ENCODE results near the gene ETV3.
"Not testable (repeated sequence)": the region's sequence is repeated elsewhere in the genome, so short reads cannot be mapped to it uniquely, and the experiment has no call there.

The ETV3 gene

DNA sequence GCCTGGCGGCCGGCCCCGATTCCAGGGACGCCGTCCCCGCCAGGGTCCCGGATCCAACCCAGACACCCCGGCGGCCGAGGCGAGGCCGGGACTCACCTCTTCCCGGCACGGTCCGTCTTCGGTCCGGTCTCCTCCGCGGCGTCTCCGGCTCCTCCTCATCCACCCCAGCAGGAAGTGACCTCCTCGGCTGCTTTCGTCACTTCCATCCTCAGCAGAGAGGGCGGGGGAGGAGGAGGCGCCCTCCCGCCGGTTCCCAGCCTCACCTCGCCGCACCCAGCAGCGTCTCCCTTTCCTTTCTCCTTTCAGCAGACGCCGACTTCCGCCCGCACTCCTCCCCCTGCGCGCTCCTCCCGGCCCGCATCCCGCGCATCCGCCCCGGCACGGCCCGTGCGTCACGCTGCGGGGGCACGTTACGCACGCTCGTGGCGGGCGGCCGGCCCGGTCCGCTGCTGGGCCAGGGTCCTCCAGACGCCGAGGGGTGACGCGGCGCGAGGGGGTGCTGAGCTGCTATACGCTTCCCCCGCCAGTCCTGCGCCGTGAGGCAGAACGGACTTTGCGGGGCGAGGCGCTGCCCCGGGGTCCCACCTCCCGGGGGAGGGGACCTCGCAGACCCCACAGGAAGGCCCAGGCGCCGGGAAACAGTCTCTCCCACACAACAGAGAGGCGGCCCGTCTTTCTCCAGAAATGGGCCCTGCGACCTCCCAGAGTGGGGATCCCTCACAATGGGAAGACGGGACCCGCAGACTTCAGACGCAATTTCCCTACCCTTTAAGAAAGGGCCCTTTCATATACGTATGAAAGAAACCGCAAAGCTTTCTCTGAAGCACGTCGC is at the start of gene ETV3:
TSS of gene ETV3 (minus strand) at position 176 of the 832 bp plus-strand sequence. CDS start 2,043 bp downstream, outside the sequence.
- DNase-seq (ENCODE audit: low read depth in 2 of 2), result peak; percentile 50 to 55

GRCh38 chr1:157186281-157186992 is 48.2 kb upstream of the ETV3 start:
- DNase-seq (ENCODE audit: low read depth in 2 of 2), result no peak

DNA sequence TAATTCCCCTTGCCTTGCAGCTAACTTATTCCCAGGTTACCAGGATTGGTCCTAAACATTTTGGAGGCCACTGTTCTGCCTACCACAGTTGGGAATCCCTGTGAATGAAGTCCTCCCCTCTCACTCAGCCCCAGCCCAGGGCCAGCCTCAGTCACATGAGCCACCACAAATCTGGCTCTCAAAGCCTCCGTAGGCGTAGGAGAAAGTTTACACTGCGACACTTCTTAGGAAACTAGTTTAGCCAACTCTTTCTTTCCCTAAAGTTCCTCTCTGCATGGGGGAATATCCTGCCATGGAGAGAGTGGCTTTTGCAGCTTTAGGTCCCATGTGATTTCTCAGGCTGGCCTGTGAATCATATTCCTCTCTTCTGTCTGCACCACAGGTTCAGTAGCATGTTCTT is 45.7 kb upstream of the ETV3 start:
- no peak for DNase-seq (ENCODE audit: low read depth in 2 of 2)

DNA sequence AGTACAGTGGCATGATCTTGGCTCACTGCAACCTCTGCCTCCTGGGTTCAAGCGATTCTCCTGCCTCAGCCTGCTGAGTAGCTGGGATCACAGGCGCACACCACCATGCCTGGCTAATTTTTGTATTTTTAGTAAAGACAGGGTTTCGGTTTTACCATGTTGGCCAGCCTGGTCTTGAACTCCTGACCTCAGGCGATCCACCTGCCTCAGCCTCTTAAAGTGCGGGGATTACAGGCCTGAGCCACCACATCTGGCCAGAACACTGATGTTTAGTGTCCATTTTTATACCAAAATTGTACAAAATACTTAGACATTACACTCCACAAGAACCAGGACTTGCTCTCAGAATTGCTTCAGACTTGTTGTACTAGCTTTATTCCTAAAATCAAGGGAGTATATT is 44.2 kb upstream of the ETV3 start:
- DNase-seq (ENCODE audit: low read depth in 2 of 2), result not testable (repeated sequence)

DNA sequence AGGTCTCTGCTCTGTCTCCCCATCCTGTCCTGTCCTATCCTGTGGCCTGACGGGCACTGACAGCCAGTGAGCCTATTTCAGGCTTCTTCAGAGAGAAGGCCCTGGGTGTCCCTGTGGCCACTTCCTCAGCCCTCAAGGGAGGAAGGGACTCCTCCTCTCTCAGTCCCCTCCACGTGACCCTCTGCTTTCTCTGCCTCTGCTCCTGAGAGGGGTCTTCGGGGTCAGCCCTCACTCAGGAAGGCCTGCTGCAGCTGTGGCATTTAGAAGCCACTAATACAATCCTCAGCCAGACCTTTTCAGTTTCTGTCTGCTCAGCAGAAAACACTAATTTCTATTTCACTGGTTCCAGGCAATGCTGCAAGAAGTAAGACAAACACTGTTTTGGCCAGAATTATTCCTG is 43.6 kb upstream of the ETV3 start:
- no peak for DNase-seq (ENCODE audit: low read depth in 2 of 2)

DNA sequence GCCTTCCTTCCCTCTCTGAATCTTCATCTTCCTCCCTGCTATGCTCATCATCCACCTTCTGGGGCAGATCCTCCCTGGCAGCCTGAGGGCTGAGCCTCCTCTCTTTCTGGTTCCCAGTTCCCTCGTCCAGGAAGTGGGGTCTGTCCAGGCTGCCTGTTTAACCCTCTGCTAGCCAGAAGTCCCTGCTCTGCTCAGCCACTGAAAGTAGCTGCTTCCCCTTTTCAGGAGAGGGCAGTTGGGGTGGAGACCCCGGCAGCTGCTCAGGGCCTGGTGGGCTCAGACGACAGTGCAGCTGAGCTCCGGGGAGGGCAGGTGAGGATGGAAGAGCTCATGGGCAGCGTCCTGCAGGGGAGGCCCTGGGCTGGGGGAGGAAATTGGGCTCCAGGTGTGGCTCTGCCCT is 43.1 kb upstream of the ETV3 start:
- DNase-seq (ENCODE audit: low read depth in 2 of 2), result no peak

DNA sequence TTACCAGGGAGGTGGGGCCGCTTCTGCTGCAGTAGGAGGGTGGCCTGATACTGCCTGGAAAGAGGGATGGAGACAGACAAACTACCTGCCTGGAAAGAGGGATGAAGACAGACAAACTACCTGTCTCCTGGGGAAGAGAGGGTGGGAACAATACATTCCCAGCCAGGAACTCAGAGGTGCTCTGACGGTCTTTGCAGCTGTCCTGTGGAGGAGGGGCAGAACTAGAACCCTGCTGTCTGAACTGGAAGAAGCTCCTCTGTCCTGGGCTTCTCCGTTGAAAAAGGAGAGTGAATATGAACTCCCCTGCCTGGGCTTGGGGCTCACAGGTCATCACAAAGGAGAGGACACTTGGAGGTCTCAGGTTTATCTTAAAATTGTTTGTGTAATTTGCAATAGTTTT is 40.3 kb upstream of the ETV3 start:
- no peak for DNase-seq (ENCODE audit: low read depth in 2 of 2)

DNA sequence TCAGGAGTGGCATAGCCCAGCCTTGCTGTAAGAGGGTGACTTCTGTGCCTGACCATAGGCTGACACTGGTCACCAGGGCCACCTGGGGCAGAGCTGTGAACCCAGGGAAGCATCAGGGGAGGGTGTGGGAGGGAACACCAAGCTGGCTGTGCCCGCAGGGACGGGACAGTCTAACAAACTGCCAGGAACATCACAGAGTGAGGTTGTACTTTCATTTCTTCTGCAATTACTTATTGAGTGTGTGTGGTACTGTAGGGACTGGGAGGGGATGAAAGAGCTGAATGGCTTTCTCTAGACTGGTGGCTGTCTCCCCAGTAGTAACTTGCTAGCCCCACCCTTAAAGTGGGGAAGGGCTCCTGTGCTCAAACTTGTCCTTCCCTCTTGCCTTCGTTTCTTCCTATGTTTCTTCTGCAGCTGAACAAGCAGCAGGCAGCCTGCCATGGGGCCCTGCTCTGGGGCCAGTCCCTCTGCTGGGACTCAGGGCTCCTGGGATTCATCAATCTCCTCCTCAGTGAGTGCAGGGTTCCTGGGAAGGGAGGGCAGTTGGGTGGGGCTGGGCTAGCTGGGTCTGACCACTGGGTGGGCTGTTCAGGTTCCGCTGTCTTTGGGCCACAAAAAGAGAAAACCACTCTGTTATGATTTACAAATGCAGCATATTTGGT is 39.7 kb upstream of the ETV3 start:
- no peak for DNase-seq (ENCODE audit: low read depth in 2 of 2)

GRCh38 chr1:157176591-157177121 is 38.5 kb upstream of the ETV3 start:
- no peak for DNase-seq (ENCODE audit: low read depth in 2 of 2)

- no peak for DNase-seq (ENCODE audit: low read depth in 2 of 2)
Observed at GRCh38 chr1:157176016-157176415, 37.8 kb upstream of the ETV3 start.

GRCh38 chr1:157173900-157174410 is 35.8 kb upstream of the ETV3 start:
- no peak for DNase-seq (ENCODE audit: low read depth in 2 of 2)

DNA sequence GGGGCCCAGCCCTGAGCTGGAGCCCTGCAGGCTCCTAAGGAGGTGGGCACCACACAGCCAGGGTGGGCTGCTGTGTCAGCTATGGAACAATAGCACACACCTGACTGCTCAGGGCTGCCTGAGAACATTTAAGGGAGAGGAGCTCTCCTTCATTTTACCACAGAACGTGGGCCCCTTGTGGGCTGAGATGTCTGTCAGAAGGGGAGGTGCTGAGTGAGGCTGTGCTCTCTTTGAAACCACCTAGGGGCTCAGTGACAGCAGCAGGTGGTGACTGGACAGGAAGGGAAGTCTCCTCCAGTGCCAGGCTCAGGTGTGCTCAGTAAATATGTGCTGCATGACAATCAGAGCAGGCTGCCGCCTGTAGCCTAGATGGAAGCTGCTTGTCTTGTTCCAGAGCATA is 35.0 kb upstream of the ETV3 start:
- DNase-seq (ENCODE audit: low read depth in 2 of 2), result not testable (repeated sequence)

DNA sequence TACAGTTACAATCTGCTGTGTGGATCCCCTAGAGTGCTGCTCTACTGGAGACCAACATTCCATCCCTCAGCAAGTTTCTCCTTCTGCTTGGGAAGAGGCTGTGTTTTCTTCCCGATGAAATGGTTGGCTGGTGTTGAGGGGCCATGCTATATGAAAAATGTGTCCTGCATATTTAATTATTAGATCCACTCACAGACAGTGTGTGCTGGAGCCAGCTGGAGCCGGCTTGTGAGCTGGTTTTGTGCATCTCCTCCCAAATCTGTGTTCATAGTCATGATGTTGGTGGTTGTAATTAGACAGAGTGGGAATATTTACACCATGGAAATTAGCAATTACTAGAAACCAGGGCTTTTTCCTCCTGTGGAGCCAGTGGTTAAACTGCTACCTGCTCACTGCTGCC is 34.4 kb upstream of the ETV3 start:
- DNase-seq (ENCODE audit: low read depth in 2 of 2), result not testable (repeated sequence)

- DNase-seq (ENCODE audit: low read depth in 2 of 2), result not testable (repeated sequence)
Observed at GRCh38 chr1:157171903-157172503, 33.8 kb upstream of the ETV3 start.

DNA sequence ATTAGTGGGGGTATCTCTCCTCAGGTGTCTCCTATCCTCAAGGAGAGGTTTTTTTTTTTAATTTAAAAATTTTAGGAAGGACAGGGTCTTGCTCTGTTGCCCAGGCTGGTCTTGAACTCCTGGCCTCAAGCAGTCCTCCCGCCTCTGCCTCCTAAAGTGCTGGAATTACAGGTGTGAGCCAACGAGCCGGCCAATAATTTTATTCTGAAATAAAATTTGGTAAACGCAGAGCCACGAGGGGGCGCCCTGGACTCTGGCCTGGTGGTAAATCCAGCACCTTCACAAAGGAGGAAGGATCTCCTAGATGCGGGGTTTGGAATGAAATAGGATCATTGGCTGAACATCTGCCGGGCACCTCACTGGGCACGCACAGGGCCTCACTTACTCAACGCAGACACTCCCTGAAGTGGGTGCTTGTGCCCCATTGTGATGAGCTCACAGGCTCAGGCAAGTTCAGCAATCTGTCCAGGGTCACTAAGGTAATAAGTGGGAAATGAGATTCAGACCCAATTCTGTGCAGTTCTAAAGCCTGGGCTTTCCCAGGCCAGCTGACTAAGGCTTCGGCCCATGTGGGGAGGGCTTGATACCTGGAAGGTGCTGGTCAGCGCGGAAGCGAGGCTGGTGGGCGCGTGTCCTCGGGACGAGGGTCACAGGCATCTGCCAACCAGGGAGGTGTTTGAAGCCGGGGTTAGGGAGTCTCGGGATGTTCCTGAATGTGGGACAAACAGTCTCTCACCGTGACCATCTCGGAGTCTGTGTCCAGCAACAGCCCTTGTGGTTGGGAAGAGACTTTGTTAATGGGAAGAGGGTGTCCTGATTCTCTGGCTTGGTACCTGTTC is 32.7 kb upstream of the ETV3 start:
- peak in 1 of 2 donors; percentile 14 for DNase-seq (ENCODE audit: low read depth in 2 of 2)

DNA sequence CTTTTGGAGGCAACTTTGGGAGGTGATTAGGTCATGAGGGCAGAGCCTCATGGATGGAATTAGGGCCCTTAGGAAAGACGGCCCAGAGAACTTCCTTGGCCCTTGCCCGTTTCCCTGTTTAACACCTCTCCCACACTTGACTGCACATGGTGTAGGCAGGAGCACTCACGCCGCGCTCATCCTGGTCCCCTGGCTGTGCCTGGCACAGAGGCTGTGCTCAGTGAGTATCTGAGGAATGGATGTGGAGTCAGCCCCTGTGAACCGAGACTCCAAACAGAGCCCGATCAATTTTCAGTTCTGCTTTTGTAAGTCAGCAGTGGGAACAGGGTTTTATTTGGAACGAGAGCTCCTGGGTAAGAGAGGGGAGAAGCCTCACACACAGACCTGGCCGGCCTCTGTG is 29.8 kb upstream of the ETV3 start:
- no peak for DNase-seq (ENCODE audit: low read depth in 2 of 2)

DNA sequence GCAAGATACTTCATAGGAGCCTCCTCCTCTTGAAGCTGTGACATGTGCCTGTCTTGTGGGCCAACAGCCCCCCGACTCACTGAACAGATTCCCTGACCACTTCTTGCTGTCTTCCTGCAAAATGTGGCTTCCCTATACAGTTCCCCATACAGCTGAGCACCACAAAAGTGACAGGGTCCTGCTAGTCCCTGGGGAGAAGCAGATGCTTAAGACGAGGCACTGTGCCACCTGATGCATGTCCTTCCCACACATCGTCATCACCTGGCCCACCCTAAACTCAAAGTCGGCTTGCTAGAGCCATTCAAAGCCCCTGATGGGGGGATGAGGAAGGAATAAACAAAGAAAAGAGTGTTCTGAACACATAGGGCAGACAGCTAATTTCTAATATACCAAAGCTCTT is 29.2 kb upstream of the ETV3 start:
- DNase-seq (ENCODE audit: low read depth in 2 of 2), result no peak

- no peak for DNase-seq (ENCODE audit: low read depth in 2 of 2)
Observed at GRCh38 chr1:157166590-157166989, 28.4 kb upstream of the ETV3 start.

GRCh38 chr1:157163273-157164127 is 25.3 kb upstream of the ETV3 start:
- peak; percentile 28 to 62 for DNase-seq (ENCODE audit: low read depth in 2 of 2)

- DNase-seq (ENCODE audit: low read depth in 2 of 2), result no peak
Observed at GRCh38 chr1:157162345-157162744, 24.1 kb upstream of the ETV3 start.
